HFFc6 (cell line): ENCODE measurements around the gene TRABD2B. TPM values are rescaled to one million over a fixed set of nuclear protein-coding genes. Genes with fewer than 3 reads are reported as not detected.

ENCODE experiments used
- DNase-seq: peaks from one replicate; pipeline ENCODE4 v3.0.0-alpha.2; 2018
- H3K27ac Mint-ChIP-seq: 2 replicates; pipeline ENCODE4 v1.8.0; 2020; ENCODE audit warnings: mild to moderate bottlenecking, mixed read lengths
- H3K27me3 Mint-ChIP-seq: 2 replicates; pipeline ENCODE4 v1.8.0; 2021; ENCODE audit warnings: mild to moderate bottlenecking, moderate library complexity, mixed read lengths; ENCODE audit not compliant: insufficient read depth
- H3K36me3 Mint-ChIP-seq: 2 replicates; pipeline ENCODE4 v1.8.0; 2021; ENCODE audit warnings: low read depth, mixed read lengths
- H3K4me1 Mint-ChIP-seq: 2 replicates; pipeline ENCODE4 v1.8.0; 2020; ENCODE audit warnings: low read depth, mixed read lengths
- H3K4me3 Mint-ChIP-seq: 2 replicates; pipeline ENCODE4 v1.8.0; 2020; ENCODE audit warnings: mild to moderate bottlenecking, moderate library complexity, mixed read lengths
- H3K9me3 Mint-ChIP-seq: 2 replicates; pipeline ENCODE4 v1.8.0; 2020; ENCODE audit warnings: mild to moderate bottlenecking, mixed read lengths
- CTCF ChIP-seq: fragments of 200-600 bp; sonication (generic); IDR thresholded peaks from 2 replicates; pipeline ENCODE4 v1.5.0; 2021; ENCODE audit warnings: antibody characterized with exemption, mild to moderate bottlenecking
- total RNA-seq, 6 experiments: library from RNA; stranded (reverse); fragmentation: NEBNext Ultra II Directional; extraction: Animal tissue kit (Norgen Biotek cat#: 25700); gene quantifications; 2 replicates in 1 of 6; 3 replicates in 5 of 6; pipeline ENCODE4 v1.2.3, GENCODE V29; 2021

TRABD2B gene
- total RNA-seq, 6 experiments from 2014 or later, result not detected

DNA sequence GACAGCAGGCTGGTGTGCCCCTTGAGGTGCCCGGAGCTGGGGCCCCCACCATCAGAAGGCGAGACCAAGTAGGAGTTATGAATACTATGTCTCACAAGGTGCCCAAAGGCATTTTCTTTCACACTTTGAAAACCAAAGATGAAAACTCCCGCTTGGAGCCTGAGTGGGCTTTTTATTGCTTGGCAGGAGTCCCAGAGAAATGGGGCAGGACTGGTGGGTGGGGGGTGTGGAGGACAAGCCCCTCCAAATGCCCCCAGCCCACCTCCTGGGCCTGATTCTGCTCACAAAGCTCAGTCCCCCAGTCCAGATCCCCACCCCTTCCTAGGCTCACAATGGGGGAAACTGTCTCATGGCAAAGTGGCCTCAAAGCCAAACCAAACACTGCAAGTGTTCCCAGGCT is 227.9 kb downstream of the TRABD2B start:
- Mint-ChIP-seq H3K27ac (no peak overlapping the region), H3K4me3 (no peak overlapping the region), H3K36me3 (no peaks in the 10 kb centered on the region), H3K27me3 (peaks cover 2% of the 10 kb centered on the region), H3K9me3 (peaks cover 32% of the 10 kb centered on the region), H3K4me1 (no peaks in the 10 kb centered on the region)
- no peak for DNase-seq
- TF ChIP-seq CTCF, result no peak

- no peak overlapping the region for H3K27ac Mint-ChIP-seq
- no peaks in the 10 kb centered on the region for H3K4me1 Mint-ChIP-seq
- H3K27me3 Mint-ChIP-seq, result peaks cover 4% of the 10 kb centered on the region; the same call in 1 of the 2 replicates
- H3K36me3 Mint-ChIP-seq, result no peaks in the 10 kb centered on the region
- DNase-seq, result no peak
- H3K9me3 Mint-ChIP-seq, result peaks cover 27% of the 10 kb centered on the region
- TF ChIP-seq CTCF, result no peak
- H3K4me3 Mint-ChIP-seq, result no peak overlapping the region
Observed at GRCh38 chr1:47767741-47768100, 229.5 kb downstream of the TRABD2B start.

DNA sequence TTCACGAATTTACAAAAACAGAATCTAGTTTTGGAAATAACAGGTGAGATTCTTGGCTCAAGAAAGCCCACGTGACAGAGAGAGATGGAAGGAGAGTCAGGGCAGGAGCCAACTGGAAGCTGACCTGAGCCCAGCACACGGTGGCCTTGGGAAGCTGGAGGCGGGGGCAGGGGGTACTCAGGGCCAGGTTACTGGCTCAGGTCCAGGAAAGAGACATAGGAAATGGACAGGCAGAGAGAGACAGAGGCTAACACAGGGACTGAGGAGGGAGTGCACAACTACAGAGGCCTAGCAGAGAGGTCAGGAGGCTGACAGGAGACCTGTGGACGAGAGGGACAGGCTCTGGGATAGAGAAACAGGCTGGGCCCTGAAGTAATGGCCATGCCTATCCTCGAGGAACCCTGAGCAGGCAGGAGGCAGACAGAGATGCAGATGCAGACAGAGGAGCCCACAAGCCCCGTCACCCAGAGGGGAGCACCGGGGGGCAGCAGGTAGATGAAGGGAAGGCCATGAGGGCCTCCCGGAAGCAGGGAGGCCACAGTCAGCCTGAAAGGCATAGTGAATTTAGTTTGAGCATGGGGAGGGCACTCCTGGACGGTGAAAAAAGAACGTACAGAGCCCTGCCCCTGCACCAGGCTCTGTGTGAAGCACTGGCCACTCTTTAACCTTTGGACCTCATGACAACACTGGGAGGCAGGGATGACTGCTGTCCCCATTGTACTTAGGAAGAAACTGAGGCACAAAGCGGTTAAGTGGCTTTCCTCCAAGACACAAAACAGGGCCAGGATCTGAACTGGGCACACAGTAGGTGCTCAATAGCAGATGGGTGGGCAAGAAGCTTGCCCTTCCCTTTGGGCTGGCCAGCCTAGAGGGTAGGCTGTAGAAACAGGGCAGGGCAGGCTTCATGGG is 230.1 kb downstream of the TRABD2B start:
- no peak for TF ChIP-seq CTCF
- H3K27ac Mint-ChIP-seq, result no peak overlapping the region
- H3K36me3 Mint-ChIP-seq, result no peaks in the 10 kb centered on the region
- H3K4me1 Mint-ChIP-seq, result no peaks in the 10 kb centered on the region
- H3K9me3 Mint-ChIP-seq, result peaks cover 24% of the 10 kb centered on the region
- H3K27me3 Mint-ChIP-seq, result peaks cover 6% of the 10 kb centered on the region; the same call in 1 of the 2 replicates
- no peak for DNase-seq
- no peak overlapping the region for H3K4me3 Mint-ChIP-seq

GRCh38 chr1:47765742-47766485 is 231.3 kb downstream of the TRABD2B start:
- Mint-ChIP-seq H3K36me3 (no peaks in the 10 kb centered on the region), H3K4me1 (no peaks in the 10 kb centered on the region), H3K9me3 (peaks cover 20% of the 10 kb centered on the region), H3K27me3 (peaks cover 12% of the 10 kb centered on the region), H3K4me3 (no peak overlapping the region), H3K27ac (no peak overlapping the region)
- no peak for DNase-seq
- no peak for TF ChIP-seq CTCF

DNA sequence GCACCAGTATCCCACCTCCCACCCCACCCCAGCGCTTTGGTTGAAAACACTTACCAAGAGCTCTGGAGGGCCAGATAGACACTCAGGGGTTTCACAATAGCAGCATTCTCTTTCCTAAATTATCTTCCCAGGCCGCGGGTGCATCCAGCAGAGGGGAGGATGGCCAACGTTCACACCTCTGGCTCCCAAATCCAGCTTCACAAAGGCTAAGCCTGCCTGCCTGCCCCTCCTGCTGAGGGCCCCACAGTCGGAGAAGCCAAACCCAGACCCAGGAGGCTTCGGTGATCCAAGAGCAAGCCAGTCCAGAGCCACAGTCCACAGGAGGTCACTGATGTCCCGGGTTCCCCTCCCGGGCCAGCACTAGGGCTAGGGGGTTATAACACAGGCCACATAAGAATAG is 231.9 kb downstream of the TRABD2B start:
- Mint-ChIP-seq H3K27me3 (peaks cover 12% of the 10 kb centered on the region), H3K4me1 (no peaks in the 10 kb centered on the region), H3K9me3 (peaks cover 20% of the 10 kb centered on the region), H3K36me3 (no peaks in the 10 kb centered on the region), H3K4me3 (no peak overlapping the region), H3K27ac (no peak overlapping the region)
- TF ChIP-seq CTCF, result no peak
- no peak for DNase-seq
